HepG2 (cell line): ENCODE data around the gene RAB34. TPM values are rescaled to one million over a fixed set of nuclear protein-coding genes. Genes with fewer than 3 reads are reported as not detected.
A peak's percentile ranks its signal among the peaks of the same experiment; 100 is the strongest.

Source experiments
- CHCHD3 ChIP-seq: sonication (generic); formaldehyde crosslinking; IDR thresholded peaks from 2 replicates; pipeline ENCODE4 v1.8.0; 2022; ENCODE audit warnings: mild to moderate bottlenecking, missing genetic modification reagents, moderate library complexity
- CREB1 ChIP-seq, 2 experiments: fragments of 450-650 bp in 1 of 2; IDR thresholded peaks; 2 replicates each; pipeline ENCODE4 v1.6.1; 2016 to 2017; ENCODE audit warnings: control low read depth in 1 of 2, mild to moderate bottlenecking in 1 of 2, missing compliant biosample characterization in 1 of 2, missing genetic modification characterization in 1 of 2
- CREBL2 ChIP-seq: sonication (generic); formaldehyde crosslinking; IDR thresholded peaks from 2 replicates; pipeline ENCODE4 v1.8.1; 2023; ENCODE audit warnings: missing genetic modification reagents, mild to moderate bottlenecking, borderline replicate concordance
- DNMT3B ChIP-seq: conservative IDR thresholded peaks from 2 replicates; pipeline ENCODE4 v1.6.1; 2016; ENCODE audit warnings: missing biosample characterization, control low read depth
- E2F2 ChIP-seq: sonication (generic); formaldehyde crosslinking; IDR thresholded peaks from 2 replicates; pipeline ENCODE4 v1.4.0; 2020; ENCODE audit warnings: missing genetic modification reagents, borderline replicate concordance
- ELF1 ChIP-seq: sonication (generic); formaldehyde crosslinking; IDR thresholded peaks from 2 replicates; pipeline ENCODE4 v1.4.0; 2020; ENCODE audit warnings: missing genetic modification reagents
- JUND ChIP-seq: sonication (generic); formaldehyde crosslinking; IDR thresholded peaks from 2 replicates; pipeline ENCODE4 v1.8.0; 2022; ENCODE audit warnings: mild to moderate bottlenecking, missing genetic modification reagents
- KLF16 ChIP-seq, 2 experiments: sonication (generic) in 1 of 2; formaldehyde crosslinking in 1 of 2; IDR thresholded peaks; 2 replicates each; pipeline versions ENCODE4 v1.6.1 to v1.8.0; 2016 to 2023; ENCODE audit warnings: missing genetic modification reagents in 2 of 2, missing compliant biosample characterization in 1 of 2
- MATR3 ChIP-seq: sonication (generic); formaldehyde crosslinking; IDR thresholded peaks from 2 replicates; pipeline ENCODE4 v1.4.0; 2020; ENCODE audit warnings: missing genetic modification reagents
- MXD3 ChIP-seq: IDR thresholded peaks from 2 replicates; pipeline ENCODE4 v1.6.1; 2016; ENCODE audit warnings: mild to moderate bottlenecking, missing biosample characterization, missing genetic modification reagents
- NR2C2 ChIP-seq: sonication (generic); formaldehyde crosslinking; IDR thresholded peaks from 2 replicates; pipeline ENCODE4 v1.4.0; 2020; ENCODE audit warnings: missing genetic modification reagents, mild to moderate bottlenecking, moderate library complexity, borderline replicate concordance
- PCBP1 ChIP-seq: fragments of 200-400 bp; formaldehyde crosslinking; IDR thresholded peaks from 2 replicates; pipeline ENCODE4 v1.6.1; 2017; ENCODE audit warnings: mild to moderate bottlenecking, low read depth, low read length, borderline replicate concordance
- PHF5A ChIP-seq: IDR thresholded peaks from one replicate; pipeline ENCODE4 v1.6.1; 2018; ENCODE audit warnings: low read depth, missing genetic modification reagents; ENCODE audit not compliant: unreplicated experiment
- SOX5 ChIP-seq: IDR thresholded peaks from 2 replicates; pipeline ENCODE4 v1.6.1; 2016; ENCODE audit warnings: borderline replicate concordance
- SPEN ChIP-seq: sonication (generic); formaldehyde crosslinking; IDR thresholded peaks from 2 replicates; pipeline ENCODE4 v1.5.1; 2020; ENCODE audit warnings: low read depth, mild to moderate bottlenecking, missing genetic modification reagents
- ZBTB2 ChIP-seq: sonication (generic); formaldehyde crosslinking; IDR thresholded peaks from 2 replicates; pipeline ENCODE4 v1.8.0; 2022; ENCODE audit warnings: low read depth, missing genetic modification reagents
- ZIK1 ChIP-seq: sonication (generic); formaldehyde crosslinking; IDR thresholded peaks from 2 replicates; pipeline ENCODE4 v1.5.0; 2020; ENCODE audit warnings: mild to moderate bottlenecking, low read depth, missing genetic modification reagents, borderline replicate concordance
- ZKSCAN5 ChIP-seq: sonication (generic); formaldehyde crosslinking; IDR thresholded peaks from 2 replicates; pipeline ENCODE4 v1.5.1; 2020; ENCODE audit warnings: mild to moderate bottlenecking, missing genetic modification reagents
- ZKSCAN8 ChIP-seq: IDR thresholded peaks from 2 replicates; pipeline ENCODE4 v1.6.1; 2016; ENCODE audit warnings: borderline replicate concordance, missing genetic modification reagents, missing compliant biosample characterization
- ZNF264 ChIP-seq: sonication (generic); formaldehyde crosslinking; IDR thresholded peaks from 2 replicates; pipeline ENCODE4 v1.4.0; 2020; ENCODE audit warnings: missing genetic modification reagents
- ZNF3 ChIP-seq: IDR thresholded peaks from 2 replicates; pipeline ENCODE4 v1.7.0; 2017; ENCODE audit warnings: inconsistent platforms
- ZNF331 ChIP-seq: sonication (generic); formaldehyde crosslinking; IDR thresholded peaks from 2 replicates; pipeline ENCODE4 v1.4.0; 2020; ENCODE audit warnings: missing genetic modification reagents
- ZNF350 ChIP-seq: sonication (generic); formaldehyde crosslinking; IDR thresholded peaks from 2 replicates; pipeline ENCODE4 v1.4.0; 2020; ENCODE audit warnings: mild to moderate bottlenecking, low read depth, missing genetic modification reagents, borderline replicate concordance
- ZNF414 ChIP-seq: sonication (generic); formaldehyde crosslinking; IDR thresholded peaks from 2 replicates; pipeline ENCODE4 v1.5.0; 2020; ENCODE audit warnings: missing genetic modification reagents
- ZNF501 ChIP-seq: sonication (generic); formaldehyde crosslinking; IDR thresholded peaks from 2 replicates; pipeline ENCODE4 v1.5.1; 2020; ENCODE audit warnings: mild to moderate bottlenecking, moderate library complexity, missing genetic modification reagents
- ZNF547 ChIP-seq: sonication (generic); formaldehyde crosslinking; IDR thresholded peaks from 2 replicates; pipeline ENCODE4 v1.5.1; 2020; ENCODE audit warnings: mild to moderate bottlenecking, missing genetic modification reagents
- ZNF850 ChIP-seq: sonication (generic); formaldehyde crosslinking; conservative IDR thresholded peaks from 2 replicates; pipeline ENCODE4 v1.9.0; 2021; ENCODE audit warnings: mild to moderate bottlenecking, missing genetic modification reagents
- polyA plus RNA-seq, 8 experiments: library from polyadenylated mRNA; depleted of rRNA in 3 of 8; stranded (reverse) in 7 of 8; unstranded in 1 of 8; fragments of >200 nt; fragmentation: Illumina TruSeq in 4 of 8; extraction: Trizol in 4 of 8; gene quantifications; 2 replicates each; pipeline versions ENCODE4 v1.2.1 to v1.2.3, GENCODE V29; 2011 to 2016; ENCODE audit warnings: low read depth in 4 of 8, missing spikeins in 1 of 8, mixed read lengths in 1 of 8; ENCODE audit not compliant: insufficient read depth in 1 of 8
- total RNA-seq, 5 experiments: library from RNA; depleted of rRNA; stranded (reverse); fragments of >200 nt; fragmentation: Illumina TruSeq; extraction: Trizol; gene quantifications; 2 replicates each; pipeline ENCODE4 v1.2.3, GENCODE V29; 2016; ENCODE audit warnings: low read depth in 1 of 5

Gene RAB34
- total and polyA plus RNA-seq, 2 of the 13 experiments (the other 11 are each of a cell fraction or from before 2014, with no cell fraction given): 0.49 TPM; not detected in 1

- TF ChIP-seq E2F2 (no peak), ZIK1 (CRISPR knock-in tag) (peak; percentile 34; the same call in 1 of the 2 replicates), ZKSCAN8 (CRISPR knock-in tag) (peak; percentile 93), SPEN (peak; percentile 61), ZNF331 (CRISPR knock-in tag) (peak; percentile 86), ZBTB2 (CRISPR knock-in tag) (peak; percentile 62; the same call in 1 of the 2 replicates), DNMT3B (CRISPR knock-in tag) (peak; percentile 54; the same call in 1 of the 2 replicates), MATR3 (CRISPR knock-in tag) (no peak), ZKSCAN5 (peak; percentile 49; the same call in 1 of the 2 replicates), ELF1 (peak; percentile 53), CREB1 (IDR thresholded peaks at IDR 0.05) (0 out of 2 replicates have a peak, but pooled peaks have one; percentile 3), CREB1 (CRISPR knock-in tag; IDR thresholded peaks at IDR 0.05) (peak; percentile 57; the same call in 1 of the 2 replicates), ZNF414 (CRISPR knock-in tag) (0 out of 2 replicates have a peak, but pooled peaks have one; percentile 77), JUND (0 out of 2 replicates have a peak, but pooled peaks have one; percentile 47), KLF16 (CRISPR knock-in tag; IDR thresholded peaks at IDR 0.05) (peak in 1 of 2 experiments; percentile 54; a peak in 1 of 4 replicates), MXD3 (CRISPR knock-in tag) (0 out of 2 replicates have a peak, but pooled peaks have one; percentile 15), NR2C2 (peak; percentile 59; the same call in 1 of the 2 replicates), ZNF850 (CRISPR knock-in tag) (no peak), PCBP1 (no peak), SOX5 (CRISPR knock-in tag) (peak; percentile 91), ZNF547 (no peak), CHCHD3 (no peak), PHF5A (CRISPR knock-in tag) (peak; percentile 67), ZNF3 (CRISPR knock-in tag) (peak; percentile 99), ZNF350 (peak; percentile 83), ZNF501 (CRISPR knock-in tag) (peak; percentile 89), CREBL2 (peak; percentile 46; the same call in 1 of the 2 replicates), ZNF264 (CRISPR knock-in tag) (peak; percentile 78; the same call in 1 of the 2 replicates)
Observed at GRCh38 chr17:28698253-28698941, 19.3 kb downstream of the RAB34 start (continued).
